Medulla oblongata (tissue), 1 donor: ENCODE results near the gene MGAT4A.
"Not testable (repeated sequence)": the region's sequence is repeated elsewhere in the genome, so short reads cannot be mapped to it uniquely, and the experiment has no call there.

Experiments used
- DNase-seq: peaks from one replicate; pipeline ENCODE4 v3.0.0-alpha.2; 2015; ENCODE audit errors: extremely low spot score

Gene MGAT4A

DNA sequence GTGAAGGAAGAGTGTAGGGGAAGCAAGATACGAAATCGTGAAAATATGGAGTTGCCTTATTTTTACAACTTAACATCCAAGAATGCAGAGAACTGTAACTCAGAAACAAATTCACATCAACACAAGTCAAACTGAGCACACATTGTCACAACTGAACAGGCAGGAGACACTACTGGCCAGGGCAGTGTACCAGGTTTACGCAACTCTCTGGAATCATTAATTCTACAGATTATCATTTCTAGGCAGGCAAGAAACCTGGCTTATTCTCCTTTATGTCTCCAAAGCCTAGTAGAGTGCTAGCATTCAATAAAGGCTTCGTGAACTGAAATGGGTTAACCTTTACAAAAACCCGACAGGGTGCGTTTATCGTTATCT, 123.2 kb downstream of the MGAT4A start:
- peak; percentile 7 for DNase-seq

DNA sequence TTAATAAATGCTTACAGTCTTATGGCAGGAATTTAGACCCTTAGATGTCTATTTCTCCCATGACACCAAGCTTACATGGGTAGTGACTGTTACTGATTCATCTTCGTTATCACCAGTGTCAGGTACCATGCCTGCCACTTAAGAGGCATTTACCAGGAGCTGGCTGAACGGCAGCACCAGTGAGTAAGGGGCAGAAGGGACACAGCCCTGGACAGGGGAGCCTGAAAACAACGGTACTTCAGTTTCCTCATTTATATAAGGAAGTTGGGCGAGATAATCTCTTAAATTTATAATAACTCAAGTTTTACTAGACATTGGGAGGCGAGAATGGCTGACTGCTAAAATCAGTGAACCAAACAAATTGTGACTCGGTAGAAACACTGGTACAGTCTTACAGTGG, 123.8 kb downstream of the MGAT4A start:
- no peak for DNase-seq

DNA sequence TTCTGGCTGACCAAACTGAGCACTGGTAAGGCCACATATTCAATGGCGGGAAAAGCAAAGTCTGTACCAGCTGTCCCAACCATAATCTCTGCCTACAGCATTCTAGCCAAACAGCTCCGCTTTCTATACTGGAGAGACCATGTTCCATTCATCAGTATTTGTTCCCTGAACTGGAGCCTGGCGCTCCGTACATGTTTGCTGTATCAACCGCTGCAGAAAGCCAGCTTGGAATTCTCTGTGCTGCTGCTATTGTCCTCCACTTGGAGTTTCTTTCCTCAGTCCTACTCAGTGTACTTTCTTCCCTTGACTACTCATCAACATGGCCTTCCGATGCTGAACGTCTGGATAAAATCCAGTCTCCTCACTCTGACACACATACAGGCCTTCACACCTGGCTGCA, 124.5 kb downstream of the MGAT4A start:
- no peak for DNase-seq

- DNase-seq: no peak
These were observed 125.9 kb downstream of the MGAT4A start for GRCh38 chr2:98605076-98605475.

DNA sequence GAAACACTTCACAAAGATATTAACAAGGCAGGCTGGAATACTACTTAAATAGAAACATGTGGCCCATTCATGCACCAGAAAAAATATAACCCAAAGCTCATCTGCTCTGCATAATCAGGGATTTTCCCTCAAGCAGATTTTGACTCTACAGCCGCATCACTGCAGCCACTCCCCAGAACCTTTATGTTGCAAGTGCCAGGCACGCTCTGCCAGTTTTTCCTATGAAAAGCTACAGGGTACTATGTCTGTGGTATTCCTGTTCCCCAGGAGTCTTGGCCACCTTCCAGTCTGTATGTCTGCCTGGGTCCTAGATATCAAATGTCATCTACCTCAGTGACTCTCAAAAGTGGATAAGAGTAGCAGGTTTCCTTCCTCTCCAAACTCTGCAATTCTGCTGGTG, 126.4 kb downstream of the MGAT4A start:
- no peak for DNase-seq

GRCh38 chr2:98601532-98602132, 129.3 kb downstream of the MGAT4A start:
- DNase-seq: no peak

GRCh38 chr2:98598781-98599428, 132.0 kb downstream of the MGAT4A start:
- DNase-seq: no peak

GRCh38 chr2:98594665-98595064, 136.3 kb downstream of the MGAT4A start:
- not testable (repeated sequence) for DNase-seq

DNA sequence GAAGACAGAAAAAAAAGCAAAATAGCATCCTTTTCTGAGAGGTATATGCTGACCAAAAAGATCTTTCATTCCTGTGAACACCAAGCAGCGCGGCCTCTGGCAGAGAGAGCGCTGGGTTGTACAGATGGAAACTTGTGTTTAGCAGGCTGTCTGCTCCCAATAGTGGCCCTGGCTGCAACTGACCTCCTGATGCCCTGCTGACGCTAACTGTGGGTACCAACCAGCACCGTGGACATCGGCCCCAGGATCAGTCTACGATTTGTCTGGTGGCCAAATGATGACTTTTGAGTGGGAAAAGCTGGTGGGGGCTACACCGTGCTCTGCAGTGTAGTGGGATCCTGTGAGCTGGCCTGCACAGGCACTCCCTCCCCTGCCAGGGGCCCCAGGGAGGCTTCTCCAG, 138.4 kb downstream of the MGAT4A start:
- no peak for DNase-seq

- DNase-seq: no peak
These were observed 141.4 kb downstream of the MGAT4A start for GRCh38 chr2:98589489-98589888.

- DNase-seq: no peak
These were observed 142.0 kb downstream of the MGAT4A start for GRCh38 chr2:98588880-98589431.

- no peak for DNase-seq
These were observed 144.3 kb downstream of the MGAT4A start for GRCh38 chr2:98586551-98587140.

DNA sequence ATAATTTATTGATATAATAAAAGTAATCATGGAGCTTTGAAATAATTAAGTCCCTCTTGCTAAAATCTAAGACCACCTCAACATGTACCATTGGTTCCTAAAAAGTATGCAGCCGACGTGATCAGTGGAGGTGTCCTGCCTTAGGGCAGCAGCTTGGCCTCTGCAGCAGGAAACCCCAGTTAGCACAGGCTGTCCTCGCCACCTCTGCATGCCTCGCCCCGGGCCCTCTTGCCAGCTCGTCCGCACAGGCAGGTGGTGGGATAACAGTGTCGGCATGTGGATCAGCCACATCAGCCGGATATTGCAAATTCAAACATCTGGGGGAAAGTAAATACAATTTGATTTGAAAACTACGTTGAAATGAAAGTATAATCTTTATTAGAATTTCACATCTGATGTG, 145.5 kb downstream of the MGAT4A start:
- no peak for DNase-seq

GRCh38 chr2:98583816-98584618, 146.9 kb downstream of the MGAT4A start:
- no peak for DNase-seq

GRCh38 chr2:98583276-98583675, 147.7 kb downstream of the MGAT4A start:
- DNase-seq: no peak

DNA sequence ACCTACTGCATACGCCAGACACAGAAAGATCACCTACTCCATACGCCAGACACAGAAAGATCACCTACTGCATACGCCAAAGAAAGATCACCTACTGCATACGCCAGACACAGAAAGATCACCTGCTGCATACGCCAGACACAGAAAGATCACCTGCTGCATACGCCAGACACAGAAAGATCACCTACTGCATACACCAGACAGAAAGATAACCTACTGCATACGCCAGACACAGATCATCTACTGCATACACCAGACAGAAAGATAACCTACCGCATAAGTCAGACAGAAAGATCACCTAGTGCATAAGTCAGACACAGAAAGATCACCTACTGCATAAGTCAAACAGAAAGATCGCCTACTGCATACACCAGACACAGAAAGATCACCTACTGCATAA, 148.4 kb downstream of the MGAT4A start:
- DNase-seq: no peak

DNA sequence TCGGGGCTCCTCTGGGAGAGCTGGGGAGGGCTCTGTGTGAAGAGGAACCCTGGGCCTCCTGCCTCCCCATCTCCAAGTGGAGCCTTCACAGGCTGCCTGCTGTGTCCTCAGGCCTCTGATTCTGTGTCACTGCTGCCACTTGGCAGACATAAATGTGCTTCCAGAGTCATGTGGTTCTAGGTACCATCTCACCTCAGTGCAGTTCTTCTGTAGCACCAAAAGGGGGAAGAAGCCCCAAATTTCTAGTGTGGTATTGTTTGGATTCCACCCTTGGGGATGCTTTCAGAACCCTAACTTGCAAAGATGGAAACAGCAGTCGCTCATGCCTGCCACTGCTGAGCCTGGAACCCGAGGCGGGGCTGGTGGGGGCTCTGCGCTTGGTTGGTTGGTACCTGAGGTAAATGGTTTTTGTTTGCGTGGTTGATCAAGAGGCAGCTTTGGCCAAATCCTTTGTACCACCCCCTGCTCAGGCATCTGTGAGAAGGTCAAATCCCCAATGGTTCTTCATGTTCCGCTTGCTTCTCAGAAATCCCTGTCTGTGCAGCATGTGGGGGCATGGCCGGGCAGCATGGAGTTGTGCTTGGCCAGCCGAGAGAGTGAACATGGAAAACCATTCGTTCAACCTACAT, 150.2 kb downstream of the MGAT4A start:
- no peak for DNase-seq

DNA sequence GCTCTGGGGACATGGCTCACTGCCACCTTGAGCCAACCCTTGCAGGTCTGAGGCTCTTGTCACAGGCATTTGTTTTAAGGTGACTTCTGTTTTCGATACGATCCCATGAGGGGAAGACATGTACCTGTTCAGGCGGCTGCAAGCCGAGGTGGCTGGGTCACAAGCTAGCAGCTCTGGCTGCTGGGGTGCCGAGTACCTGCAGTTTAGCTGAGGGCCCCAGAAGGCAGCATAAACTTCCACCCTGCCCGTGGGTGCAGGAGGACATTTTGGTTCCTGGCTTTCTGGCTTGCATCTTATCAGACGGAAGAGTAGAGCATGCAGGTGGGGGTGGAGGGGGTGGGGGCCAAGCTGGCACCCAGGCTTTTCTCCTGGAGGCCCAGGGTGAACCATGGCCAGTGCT, 151.0 kb downstream of the MGAT4A start:
- DNase-seq: no peak

GRCh38 chr2:98578231-98578630, 152.7 kb downstream of the MGAT4A start:
- no peak for DNase-seq

GRCh38 chr2:98577313-98577712, 153.6 kb downstream of the MGAT4A start:
- DNase-seq: no peak

DNA sequence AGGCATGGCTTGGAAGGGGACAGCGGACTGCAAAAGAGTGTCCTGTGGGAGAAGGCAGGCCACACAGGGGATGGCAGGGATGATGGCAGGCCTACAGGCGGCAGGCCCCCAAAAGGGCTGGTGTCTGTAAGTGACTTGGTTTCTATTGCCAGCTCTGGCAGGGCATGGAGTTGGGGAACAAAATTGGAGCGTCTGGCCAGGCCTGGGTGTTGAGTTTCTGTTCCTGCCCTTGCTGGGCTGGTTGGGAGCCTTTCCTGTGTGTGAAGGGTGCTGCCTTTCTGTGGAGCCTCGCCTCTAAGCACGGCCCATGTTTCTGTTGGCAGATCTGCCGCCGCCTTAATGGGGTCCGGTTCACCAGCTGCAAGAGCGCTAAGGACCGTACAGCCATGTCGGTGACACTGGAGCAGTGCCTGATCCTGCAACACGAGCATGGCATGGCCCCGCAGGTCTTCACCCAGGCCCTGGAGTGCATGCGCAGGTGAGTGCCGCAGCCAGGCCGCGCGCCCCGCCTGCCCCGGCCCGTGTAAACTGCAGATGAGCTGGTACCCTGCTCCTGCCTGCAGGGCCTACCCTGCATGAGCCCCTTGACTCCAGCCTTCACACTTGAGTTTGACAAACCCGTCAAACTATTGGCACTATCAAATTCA, 154.1 kb downstream of the MGAT4A start:
- DNase-seq: no peak
